GM21390 (cell line): Measurements from ENCODE around the gene NRG4.
"Not testable (repeated sequence)": the region's sequence is repeated elsewhere in the genome, so short reads cannot be mapped to it uniquely, and the experiment has no call there.

Source experiments
- ATAC-seq: cut with Tn5 transposase; IDR thresholded peaks from one replicate; pipeline ENCODE4 v1.9.1; 2021; ENCODE audit not compliant: unreplicated experiment

The NRG4 gene, protein sequence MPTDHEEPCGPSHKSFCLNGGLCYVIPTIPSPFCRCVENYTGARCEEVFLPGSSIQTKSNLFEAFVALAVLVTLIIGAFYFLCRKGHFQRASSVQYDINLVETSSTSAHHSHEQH

DNA sequence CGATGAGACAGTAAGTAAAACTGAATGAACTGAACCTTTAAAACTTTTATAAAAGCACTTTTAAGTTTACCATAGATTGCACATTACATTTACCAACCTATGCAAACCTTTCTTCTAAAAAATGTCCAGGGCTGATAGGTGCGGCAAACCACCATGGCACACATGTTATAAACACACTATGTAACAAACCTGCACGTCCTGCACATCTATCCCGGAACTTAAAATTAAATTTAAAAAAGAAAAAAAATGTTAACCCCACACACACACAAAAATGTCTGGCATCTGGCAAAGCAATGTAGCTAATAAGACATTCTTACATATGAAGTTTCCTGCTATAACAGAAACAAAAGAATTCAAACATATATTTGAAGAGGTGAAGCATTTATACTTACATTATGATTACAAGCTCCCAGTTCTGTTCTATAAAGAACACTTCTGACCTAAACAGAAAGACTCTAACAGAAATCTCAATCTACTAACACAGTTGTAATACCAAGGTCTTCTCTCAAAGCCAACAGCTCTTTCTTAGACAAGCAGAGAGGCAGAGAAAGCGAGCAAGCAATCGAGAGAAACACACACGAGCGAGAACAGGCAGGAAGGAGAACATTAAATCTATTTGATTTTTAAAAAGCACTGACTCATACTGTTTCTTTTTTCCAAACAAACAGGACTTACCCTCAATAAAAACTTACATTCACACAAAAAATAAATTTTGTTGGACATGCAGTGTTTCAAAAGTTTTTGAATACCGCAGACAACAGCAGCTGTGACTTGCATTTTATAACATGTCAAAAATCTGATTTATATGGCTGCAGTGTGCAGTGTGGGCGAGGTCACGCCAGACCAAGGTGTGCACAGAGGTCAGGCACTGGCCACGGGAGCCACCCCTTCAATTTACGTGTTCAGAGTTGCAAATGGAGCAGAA lies at the start of gene NRG4:
Gene NRG4 (minus strand): TSS at position 798 of the 925 bp plus-strand sequence. CDS start 1,194 bp downstream, outside the sequence.
- ATAC-seq = no peak

DNA sequence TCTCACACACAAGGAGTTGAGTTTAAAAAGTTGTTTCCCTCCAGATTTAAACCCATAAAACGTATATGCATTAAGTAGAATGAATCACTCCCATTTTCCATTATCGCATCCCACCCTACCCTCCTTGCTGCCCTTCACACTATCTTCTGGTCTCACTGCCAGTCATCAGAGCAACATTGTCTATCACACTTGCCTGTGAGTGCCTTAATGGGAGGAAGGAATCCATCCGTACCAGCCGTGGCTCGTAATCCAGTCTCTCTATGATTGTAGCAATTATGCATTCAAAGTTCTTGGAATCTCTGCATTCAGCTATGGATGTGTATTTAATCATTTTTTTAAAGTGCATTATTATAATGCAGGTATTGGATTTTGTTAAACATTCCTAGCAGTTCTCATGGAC lies 49.5 kb upstream of the NRG4 start:
- ATAC-seq = no peak

DNA sequence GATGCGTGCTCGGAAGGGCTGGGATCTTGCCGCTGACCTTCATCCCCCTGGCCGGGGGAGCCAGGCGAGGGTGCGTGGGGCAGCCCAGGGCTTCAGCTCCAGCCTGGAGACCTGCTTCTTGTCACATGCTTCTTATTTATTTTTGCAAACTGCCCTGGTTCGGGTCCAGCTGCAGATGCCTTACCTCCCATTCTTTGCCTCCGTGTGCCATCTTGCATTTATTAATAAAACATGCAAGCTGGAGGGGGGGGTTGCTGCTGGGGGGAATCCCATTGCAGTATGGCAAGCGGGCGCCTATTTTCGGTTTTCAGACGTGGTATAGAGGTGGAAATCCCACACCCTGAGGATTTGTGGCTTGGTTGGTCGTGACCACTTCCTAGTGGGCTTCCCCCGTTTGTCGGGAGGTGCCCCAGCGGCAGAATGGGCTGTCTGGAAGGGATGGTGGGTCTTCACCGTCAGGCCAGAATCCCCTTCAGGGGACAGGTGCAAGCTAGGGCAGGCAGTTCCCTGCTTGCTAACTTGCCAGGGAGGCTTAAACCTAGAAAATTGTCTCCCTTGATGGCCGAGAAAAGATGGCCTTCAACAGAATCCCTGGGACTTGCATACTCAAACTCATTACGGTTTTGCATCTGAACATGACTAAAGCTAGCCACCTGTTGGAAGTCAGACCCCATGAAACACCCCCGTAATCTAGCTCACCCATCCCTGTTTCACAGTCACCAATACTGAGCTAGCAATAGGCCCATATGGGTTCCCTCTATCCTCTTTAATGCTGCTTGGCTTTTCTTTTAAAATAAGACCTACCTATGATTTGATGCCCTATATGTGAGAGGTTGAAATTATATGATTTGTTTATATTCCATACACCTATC lies 48.1 kb upstream of the NRG4 start:
- ATAC-seq = no peak

DNA sequence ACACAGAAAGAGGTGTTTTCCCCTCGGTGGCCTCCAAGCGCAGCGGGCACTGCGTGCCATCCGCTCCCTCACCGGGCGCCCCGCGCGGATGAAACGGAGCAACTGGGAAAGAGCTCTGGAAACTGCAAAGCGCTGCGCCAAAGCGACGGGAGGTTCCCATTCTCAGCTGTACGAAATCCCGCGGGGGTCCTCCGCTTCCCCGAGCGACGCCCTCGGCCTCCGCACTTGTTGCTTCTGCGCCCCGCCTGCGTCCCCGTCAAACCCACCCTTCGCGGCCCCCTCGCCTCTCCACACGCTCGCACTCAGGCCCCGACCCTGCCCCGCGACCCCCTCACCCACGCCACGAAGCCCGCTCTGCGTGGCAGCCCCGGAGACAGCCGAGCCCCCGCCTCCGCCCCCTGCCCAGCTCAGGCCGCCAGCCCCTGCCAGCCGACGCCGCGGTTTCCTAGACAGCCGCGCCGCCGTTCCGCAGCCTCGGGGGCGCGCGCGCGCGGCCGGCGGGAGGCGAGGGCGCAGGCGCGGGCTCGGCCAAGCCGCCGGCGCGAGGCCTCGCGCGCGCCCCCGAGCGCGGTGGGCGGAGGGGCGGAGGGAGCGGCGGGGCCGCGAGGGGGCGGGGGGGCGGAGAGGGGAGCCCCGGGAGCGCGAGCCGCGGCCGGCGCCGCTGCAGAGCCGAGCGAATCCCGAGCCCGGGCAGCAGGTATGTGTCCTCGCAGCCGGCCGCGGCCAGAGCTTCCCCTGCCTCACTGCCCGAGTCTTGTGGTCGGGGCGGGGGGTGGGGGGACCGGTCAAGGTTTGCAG lies 47.3 kb upstream of the NRG4 start, which contains the start of gene TMEM266:
Gene TMEM266 (plus strand): TSS at position 666 of the 798 bp plus-strand sequence. CDS start 74,279 bp downstream, outside the sequence.
- ATAC-seq = no peak

DNA sequence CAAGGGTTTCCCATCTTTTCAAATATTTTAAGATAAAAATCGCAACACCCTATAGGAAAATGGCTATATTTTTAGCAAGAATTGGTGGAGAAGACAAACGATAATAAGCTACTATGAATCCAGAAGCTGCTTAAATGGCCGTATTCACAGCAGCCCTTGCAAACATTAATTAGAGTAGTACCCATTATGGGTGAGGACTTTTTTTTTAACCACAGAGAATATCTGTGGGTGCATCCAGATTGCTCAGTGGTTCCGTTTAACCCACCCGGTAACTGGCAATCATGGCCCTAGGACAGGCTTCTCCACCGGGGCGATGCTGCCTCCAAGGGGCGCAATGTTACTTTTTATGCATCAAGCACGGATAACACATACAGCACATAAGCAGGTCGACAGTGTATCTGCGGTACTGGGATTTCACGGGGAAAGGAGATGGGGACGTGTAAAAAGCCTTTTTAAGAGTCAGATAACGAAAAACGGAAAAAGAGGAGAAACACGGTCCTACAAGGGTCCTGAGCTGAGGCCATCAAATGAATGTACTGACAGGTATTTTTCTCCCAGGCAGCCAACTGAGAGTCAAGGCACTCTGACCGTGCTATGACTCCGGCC lies 46.6 kb upstream of the NRG4 start:
- no peak for ATAC-seq

DNA sequence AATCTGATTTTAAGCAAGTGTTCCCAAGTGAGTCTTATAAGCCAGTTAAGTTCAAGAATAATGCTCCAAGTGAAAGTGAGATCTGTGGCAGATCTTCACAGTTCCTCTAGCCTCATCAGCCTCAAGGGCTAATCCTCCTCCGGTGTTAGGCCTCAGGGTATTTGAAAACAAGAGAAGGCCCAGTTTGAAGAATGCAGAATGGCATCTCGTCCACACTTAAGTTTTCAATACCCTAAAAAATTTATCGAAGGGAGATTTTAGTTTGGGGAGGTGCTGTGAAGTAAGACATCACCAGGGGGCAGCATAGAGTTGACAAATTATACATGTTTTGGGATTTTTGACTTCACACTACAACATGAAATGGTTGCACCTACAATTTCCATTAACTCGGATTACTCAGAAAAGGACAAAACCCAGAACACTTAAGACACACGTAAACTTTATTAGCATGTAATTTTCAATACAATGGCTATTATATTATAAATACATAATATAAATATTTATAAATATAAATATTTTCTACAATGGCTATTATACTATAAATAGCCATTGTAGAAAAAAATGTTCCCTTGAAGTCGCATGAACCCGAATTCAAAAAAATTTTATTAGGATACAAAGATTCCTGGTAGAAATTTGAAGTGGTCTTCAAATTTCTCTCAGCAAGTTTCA lies 45.2 kb upstream of the NRG4 start:
- ATAC-seq = peak; percentile 31

DNA sequence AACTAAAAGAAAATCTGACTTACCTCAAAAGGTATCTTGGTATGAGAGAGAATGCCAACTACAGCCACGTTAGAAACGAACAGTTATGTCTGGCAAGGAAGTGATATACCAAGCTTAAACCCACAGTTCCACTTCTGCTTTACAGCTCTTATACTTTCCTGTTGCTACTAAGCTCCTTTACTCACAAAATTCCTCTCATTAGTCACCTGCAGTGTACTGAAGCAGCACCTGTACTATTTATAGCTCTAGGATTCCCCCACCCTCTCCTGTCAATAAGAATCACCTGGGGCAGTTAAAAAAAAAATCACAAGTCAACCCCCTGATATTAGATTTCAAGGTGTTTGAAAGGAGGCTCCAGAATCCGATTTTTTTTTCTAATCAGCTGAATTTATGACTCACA lies 44.7 kb upstream of the NRG4 start:
- peak; percentile 65 for ATAC-seq

DNA sequence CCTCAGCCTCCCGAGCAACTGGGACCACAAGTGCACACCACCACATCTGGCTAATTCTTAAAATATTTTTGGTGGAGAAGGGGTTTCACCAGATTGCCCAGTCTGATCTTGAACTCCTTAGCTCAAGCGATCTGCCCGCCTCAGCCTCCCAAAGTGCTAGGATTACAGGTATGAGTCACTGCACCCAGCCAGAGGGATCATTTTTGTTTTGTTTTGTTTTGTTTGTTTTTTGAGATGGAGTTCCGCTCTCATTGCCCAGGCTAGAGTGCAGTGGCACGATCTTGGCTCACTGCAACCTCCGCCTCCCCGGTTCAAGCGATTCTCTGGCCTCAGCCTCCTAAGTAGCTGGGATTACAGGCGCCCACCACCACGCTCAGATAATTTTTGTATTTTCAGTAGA lies 42.0 kb upstream of the NRG4 start:
- ATAC-seq = not testable (repeated sequence)

DNA sequence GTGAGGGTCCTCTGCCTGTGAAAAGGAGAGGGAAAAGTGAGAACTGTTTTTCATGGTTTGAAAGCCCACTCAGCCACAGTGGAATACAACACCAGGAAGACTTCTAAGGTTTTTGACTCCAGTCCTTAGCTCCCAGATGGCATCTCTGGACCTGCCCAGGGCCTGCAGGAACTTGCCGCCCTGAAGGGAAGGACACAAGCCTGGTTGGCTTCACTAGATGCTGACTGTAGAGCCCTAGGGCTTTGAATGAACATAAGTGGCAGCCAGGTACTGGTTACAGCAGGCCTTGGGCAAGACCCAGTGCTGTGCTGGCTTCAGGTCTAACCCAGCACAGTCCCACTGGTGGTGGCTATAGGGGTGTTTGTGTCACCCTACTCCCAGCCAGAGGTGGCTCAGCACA lies 26.3 kb upstream of the NRG4 start:
- no peak for ATAC-seq

DNA sequence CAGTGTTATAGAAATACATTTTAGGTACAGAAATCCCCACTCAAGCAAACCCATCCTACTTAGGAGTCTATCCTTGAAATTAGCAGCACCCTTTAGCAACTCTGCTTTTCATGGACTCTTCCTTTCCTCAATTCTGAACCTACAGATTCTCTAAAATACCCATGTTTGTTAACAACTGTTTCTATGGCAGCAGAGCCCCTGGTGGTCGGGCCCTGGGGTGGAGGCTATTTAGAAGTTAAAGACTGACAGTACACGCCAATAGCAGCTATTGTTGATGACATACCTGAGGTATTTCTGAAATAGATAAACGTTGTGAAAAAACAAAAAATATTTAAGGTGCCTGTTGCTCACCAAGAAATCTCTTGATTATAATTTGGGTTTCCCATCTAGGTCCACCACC lies 23.4 kb upstream of the NRG4 start:
- no peak for ATAC-seq

DNA sequence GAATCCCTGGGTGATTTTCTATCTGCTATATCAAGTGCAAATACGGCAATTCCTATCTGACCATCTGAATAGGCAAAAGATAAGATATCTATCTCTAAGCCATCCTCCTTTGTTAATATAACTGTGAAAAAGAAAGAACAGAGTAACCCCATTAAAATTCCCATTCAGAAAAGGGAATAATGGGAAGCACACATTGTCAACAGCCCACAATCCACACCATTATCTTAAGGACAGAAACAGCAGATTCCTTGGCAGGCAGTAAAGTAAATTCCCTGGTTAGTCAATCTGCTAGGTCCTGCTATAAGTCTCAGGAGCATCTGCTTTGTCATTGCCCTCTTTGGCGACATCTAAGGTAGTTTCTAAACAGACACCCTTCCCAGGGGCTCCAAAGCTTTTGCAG lies 21.9 kb upstream of the NRG4 start:
- ATAC-seq = no peak

DNA sequence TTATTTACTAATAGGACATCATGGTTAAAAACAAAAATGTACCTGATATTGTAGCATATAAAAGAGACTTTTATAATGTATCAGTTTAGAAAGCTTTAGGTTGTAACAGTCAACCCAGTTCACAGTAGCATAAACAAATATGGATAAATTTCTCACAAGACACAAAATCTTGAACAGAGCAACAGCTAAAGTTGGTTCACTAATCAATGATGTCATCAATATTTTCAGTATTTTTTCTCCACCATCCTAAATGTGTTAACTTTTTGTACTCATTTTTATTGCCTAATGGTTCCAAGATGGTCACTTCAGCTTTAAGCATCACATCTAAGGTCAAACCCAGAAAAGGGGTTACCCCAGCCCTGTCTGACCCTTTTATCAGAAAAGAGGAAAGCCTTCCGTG lies 21.2 kb upstream of the NRG4 start:
- no peak for ATAC-seq

DNA sequence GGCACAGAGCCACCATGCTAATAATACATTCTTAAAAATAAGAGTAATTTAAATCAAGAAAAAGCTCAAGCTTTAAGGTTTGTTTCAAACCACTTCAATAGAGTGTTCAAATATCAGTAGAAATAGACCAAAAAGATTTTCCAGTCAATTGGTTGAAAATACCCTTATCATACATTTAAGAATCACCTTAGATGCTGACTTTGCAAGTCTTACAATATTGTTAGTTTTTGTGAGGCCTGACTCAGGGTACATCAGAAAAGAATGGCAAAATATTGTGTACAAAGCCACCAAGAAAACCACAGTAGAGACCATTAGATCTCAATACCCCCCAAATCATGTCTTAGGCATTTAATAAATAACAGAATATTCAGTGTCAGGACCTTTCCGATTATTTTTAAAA lies 19.8 kb upstream of the NRG4 start:
- ATAC-seq = no peak

DNA sequence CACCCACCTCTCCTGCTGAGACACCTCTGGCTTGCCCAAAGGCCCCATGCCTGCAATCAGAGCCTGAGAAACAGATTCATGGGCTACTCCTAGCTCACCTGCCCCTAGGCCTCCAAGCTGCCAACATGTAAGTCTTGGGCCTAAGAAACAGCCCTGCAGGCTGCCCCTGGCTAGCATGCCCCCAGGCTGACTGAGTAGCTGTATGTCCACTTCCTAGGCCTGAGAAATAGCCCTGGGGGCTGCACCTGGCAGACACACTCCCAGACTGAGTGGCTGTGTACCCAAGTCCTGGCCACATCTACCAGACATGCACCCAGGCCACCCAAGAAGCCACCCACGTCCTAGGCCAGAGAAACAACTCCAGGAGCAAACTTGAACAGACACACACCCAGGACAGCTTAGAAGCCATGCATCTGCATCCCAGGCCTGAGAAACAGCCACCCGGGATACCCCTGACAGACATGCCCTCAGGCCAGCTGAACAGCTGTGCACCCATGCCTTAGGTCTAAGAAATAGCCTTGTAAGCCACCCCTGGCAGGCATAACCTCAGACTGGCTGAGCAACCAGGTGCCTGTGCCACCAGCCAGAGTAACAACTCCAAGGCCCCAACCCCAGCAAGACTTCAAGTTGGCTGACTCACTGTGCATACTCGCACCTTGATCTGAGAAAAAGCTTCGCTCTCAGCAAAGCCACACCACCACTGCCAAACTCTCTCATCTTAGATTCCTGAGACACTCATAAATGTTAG lies 12.0 kb upstream of the NRG4 start:
- no peak for ATAC-seq

DNA sequence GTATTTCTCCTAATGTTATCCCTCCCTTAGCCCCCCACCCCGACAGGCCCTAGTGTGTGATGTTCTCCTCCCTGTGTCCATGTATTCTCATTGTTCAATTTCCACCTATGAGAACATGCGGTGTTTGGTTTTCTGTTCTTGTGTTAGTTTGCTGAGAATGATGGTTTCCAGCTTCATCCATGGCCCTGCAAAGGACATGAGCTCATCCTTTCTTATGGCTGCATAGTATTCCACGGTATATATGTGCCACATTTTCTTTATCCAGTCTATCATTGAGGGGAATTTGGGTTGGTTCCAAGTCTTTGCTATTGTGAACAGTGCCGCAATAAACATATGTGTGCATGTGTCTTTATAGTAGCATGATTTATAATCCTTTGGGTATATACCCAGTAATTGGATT lies 1.2 kb upstream of the NRG4 start:
- ATAC-seq = not testable (repeated sequence)

DNA sequence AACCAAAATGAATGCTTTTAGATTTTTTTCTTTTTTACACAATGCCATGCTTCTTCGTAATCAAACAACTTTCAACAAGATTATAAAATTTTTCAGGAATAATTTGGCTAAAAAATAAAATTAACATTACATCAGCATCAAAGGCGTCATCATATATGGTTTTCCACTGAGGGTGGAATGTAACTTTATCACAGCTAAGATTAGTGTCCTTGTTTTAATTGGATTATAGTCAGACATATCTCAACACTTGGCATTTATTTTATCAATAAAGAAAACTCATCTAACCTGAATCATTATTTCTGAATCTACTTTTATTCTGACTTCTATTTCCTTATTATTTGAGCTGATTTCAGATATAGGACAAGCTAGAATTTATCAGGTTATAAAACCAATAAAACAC lies 1.6 kb downstream of the NRG4 start:
- ATAC-seq = no peak

DNA sequence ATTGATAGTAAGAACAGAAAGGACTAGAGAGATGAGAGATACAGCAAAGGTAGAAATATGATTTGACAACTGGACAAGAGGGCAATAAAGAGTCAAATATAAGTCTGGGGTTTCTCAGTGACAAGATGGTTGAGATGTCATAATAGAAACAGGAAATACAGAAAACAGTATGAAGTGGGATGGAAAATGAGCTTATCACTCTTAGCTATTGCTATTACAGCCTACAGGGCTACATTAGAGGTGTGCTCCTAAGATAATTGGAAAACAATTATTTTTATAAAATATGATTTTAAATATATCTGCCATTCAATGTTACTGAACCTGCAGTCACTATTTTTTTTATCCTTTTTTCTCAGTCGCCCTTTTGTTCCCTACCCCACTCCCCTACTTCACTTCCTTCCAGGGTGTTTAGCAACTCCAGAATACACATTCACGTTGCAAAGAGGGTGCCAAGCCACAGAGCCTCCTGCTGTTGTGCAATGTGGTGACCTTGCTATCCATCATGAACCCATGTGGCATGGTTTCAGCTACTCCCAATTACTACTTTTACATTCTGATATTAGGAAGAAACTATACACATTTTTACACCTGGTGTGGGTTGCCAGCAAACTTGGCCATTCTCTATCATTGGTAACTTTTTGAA lies 6.0 kb downstream of the NRG4 start:
- ATAC-seq = no peak

DNA sequence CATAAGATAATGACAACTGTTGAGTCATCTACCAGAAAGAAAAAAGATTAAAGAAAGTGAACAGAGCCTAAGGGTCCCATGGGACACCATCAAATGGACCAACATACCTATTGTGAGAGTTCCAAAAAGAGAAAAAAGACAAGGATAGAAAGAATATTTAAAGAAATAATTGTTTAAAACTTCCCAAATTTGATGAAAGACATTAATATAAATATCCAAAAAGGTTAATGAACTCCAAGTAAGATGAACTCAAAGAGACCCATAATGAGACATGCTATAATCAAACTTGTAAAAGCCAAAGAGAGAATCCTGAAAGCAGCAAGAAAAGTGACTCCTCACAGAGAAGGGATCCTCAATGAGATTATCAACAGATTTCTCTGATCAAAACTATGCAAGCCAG lies 8.9 kb downstream of the NRG4 start:
- no peak for ATAC-seq

DNA sequence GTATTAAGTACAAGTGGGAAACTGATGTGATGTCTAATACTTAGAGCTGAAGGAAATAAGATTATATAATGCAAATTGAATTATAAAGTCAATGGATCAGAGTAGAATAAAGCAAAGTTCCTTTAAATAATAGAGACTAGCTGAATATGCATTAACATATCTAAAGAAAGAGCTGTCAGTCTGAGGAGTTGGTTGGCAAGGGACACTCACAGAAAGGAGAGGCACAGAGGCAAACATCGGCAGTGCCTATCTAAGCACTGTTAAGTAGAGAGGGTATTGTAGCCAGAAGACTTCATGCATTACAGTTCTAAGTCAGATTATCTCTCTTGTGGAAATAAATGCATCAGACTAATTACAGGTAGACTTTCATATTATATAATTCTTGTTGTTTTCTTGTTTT lies 16.6 kb downstream of the NRG4 start:
- ATAC-seq = no peak
